Measurements from ENCODE around the gene NPC1L1. TPM values are rescaled to one million over a fixed set of nuclear protein-coding genes. Genes with fewer than 3 reads are reported as not detected.
"Not testable (repeated sequence)": the region's sequence is repeated elsewhere in the genome, so short reads cannot be mapped to it uniquely, and the experiment has no call there.

NPC1L1 gene
- polyA plus RNA-seq, 1 donor, result 2.3 TPM

GRCh38 chr7:44535348-44536064 is 5.6 kb downstream of the NPC1L1 start:
- no peak for DNase-seq

DNA sequence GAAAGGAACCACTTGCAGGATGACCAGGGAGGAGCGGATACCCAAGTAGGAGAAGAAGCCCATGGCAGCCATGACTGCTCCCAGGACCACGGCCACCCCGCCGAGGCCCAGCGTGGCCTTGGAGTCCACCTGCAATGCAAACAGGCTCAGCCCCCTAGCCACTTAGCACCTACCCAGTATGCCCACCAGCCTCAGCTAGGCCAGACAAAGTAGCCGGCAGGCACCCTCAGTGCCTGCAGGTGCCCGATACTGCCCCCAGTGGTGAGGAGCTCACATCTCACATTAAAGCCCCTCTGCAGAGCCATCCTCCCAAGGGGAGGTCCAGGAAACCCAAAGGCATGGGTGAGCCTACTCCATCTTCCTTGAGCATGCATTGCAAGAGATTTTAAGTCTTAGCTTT is 6.6 kb downstream of the NPC1L1 start:
- no peak for DNase-seq

GRCh38 chr7:44534087-44534486 is 7.0 kb downstream of the NPC1L1 start:
- DNase-seq, result no peak

GRCh38 chr7:44533301-44534055 is 7.7 kb downstream of the NPC1L1 start:
- DNase-seq, result no peak

GRCh38 chr7:44531421-44532380 is 9.4 kb downstream of the NPC1L1 start:
- no peak for DNase-seq

GRCh38 chr7:44530990-44531389 is 10.1 kb downstream of the NPC1L1 start:
- no peak for DNase-seq

- DNase-seq, result no peak
Observed at GRCh38 chr7:44524811-44525388, 16.2 kb downstream of the NPC1L1 start.

- no peak for DNase-seq
Observed at GRCh38 chr7:44522315-44522714, 18.8 kb downstream of the NPC1L1 start.

GRCh38 chr7:44521347-44522095 is 19.6 kb downstream of the NPC1L1 start:
- DNase-seq, result no peak

GRCh38 chr7:44520574-44520973 is 20.6 kb downstream of the NPC1L1 start:
- DNase-seq, result no peak

DNA sequence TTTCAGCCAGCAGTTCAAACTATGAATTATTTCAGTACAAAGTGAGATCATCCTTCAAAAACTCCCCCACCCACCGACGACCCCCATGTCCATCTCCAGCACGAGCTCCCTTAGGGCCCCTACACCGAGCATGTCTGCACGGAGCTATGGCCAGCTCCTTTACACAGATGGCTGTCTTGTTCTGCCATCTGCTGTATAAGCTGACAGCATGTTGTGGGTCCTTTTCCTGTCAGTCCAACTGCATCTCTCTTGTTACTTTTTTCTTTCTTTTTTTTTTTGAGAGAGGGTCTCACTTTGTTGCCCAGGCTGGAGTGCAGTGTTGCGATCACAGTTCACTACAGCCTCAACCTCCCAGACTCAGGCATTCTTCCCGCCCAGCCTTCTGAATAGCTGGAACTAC is 21.6 kb downstream of the NPC1L1 start:
- DNase-seq, result no peak

- DNase-seq, result no peak
Observed at GRCh38 chr7:44518761-44519160, 22.4 kb downstream of the NPC1L1 start.

DNA sequence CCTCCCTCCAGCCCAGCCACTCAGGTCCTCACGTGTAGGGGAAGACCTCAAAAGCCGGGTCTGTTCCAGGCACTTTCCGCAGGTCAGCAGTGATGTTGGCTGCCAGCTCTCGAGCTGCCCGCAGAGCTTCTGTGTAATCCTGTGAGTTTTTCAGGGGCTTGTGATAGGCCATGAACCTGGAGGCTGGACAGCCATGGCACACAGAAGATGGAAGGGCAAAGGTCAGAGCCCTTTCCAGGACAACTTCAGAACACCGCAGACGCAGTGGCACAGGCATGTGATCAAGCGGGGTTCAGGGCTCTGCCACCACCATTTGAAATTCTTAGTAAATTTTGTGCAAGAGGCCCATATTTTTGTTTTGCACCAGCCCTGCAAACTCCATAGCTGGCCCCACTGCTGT is 24.0 kb downstream of the NPC1L1 start:
- no peak for DNase-seq

DNA sequence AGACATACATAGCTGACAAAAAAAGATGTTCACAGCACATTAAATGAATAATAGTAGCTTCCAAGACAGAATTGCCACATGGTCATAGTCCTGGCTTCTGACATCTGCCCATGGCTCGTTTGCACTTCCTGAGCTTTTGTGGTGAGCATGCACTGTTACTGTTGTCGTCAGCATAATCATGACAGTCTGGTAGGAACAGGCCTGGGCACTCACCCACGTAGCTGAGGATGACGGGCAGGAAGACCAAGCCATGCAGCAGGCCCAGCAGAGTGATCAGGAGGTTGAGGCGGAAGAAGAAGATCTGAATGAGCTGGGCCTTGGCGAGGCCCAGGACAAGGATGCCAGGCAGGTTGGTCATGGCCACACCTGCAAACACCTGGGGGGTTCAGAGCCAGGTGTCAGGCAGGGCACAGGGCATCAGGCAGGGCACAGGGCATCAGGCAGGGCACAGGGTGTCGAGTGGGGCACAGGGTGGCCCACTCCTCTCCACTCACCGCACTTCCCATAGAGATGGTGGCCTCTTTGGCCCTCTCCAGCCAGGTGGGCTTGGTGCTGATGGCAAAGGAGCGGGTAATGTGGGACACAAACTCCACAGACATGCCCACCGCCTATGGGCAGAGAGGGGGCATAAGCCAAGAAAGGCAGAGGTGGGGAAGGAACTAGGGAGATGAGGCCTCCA is 25.4 kb downstream of the NPC1L1 start:
- no peak for DNase-seq

- DNase-seq, result no peak
Observed at GRCh38 chr7:44512736-44513135, 28.4 kb downstream of the NPC1L1 start.

DNA sequence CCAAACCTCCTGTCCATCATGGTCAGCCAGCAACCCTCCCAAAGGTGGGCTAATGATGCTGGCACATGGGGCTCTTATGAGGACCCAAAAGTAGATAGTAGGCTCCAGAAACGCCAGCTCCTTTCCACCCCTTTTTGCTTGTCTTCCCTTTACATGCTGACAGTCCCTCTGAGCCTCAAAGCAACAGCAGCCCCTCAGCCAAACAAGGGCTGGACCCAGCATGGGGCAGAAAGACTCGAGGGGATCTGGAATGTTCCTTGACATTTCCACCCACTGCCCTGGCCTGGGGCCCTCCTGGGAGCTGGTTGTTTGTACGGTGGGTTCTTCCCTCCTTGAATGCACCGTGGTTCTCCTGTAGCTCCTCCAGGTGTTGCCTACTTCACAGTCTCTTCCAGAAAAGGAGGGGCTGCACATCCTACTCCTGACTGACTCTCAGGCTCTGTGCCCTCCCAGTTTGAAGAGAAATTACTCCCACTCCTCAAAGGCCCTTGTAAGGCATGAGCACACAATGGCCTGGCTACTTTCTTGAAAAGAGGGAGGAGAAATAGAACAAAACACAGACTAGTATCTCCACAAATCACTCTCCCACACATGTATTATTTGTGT is 29.2 kb downstream of the NPC1L1 start:
- no peak for DNase-seq

DNA sequence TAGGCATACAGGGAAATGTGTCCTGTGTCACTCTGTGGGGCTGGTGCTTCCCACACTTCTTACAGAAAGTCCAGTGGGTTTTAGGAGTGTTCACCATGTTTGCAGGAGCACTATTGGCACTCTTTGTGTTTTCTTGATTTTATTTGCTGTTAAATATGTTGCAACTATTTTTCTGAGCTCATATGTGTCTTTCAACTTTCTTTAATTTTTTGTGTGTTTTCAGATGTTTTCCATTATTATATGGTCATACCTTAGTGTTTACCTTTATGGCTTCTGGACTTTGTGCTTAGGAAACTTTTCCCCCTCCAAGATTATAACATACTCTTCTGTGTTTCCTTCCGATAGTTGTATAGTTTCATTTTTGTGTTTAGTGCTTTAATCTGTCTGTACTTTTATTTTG is 29.9 kb downstream of the NPC1L1 start:
- DNase-seq, result no peak

DNA sequence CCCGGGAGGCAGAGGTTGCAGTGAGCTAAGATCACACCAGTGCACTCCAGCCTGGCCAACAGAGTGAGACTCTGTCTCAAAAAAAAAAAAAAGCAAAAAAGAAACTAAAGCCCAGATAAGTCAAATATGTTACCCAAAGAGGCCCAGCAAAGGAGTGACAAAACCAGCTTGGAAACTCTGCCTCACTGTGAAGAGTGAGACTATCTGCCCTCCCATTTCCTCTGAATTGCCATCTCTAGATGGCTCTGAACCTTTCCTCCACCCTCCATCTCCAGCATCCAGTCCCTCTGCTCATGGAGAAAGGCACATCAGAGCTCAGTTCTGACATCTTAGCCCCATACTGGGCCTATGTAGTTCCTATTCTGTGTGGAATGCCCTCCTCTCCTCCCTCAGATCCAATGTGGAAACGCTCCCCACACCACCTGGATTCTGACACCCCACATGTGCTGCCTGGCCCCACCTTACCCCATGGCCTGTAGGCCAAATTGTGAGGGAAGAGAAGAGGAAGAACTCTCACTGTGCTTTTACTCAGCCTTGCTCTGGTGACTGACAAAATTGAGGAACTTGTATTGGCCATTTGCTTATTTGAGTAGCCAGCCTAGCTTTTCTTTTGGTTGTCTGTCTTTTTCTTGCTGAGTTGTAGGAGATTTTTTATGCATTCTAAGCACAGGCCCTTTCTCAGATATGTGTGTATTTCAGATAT is 32.7 kb downstream of the NPC1L1 start:
- no peak for DNase-seq

DNA sequence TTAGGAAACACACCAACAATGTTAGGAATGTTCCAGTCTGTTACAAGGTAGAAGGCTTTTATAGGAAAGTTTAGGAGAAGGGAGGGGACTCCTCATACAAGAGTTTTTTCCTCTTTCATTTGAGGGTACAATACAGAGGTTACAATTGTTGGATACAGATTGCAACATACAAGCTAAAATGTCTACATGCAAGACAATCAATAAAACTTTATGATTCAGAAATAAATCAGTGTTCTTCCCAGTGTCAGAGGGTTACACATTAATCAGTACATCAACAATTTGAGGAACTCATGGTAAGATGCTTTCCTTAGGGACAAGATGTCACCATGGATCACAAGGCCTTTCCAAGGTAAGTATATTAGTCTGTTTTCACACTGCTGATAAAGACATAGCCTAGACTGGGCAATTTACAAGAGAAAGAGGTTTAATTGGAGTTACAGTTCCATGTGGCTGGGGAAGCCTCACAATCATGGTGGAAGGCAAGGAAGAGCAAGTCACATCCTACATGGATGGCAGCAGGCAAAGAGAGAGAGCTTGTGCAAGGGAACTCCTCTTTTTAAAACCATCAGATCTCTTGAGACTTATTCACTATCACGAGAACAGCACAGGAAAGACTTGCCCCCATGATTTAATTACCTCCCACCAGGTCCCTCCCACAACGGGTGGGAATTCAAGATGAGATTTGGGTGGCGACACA is 34.4 kb downstream of the NPC1L1 start:
- not testable (repeated sequence) for DNase-seq
